ENCODE measurements around the gene PRSS8. TPM values are rescaled to one million over a fixed set of nuclear protein-coding genes. Genes with fewer than 3 reads are reported as not detected.

The PRSS8 gene
- total and polyA plus RNA-seq, 2 donors (not counting 3 experiments of a cell fraction or from before 2014, with no cell fraction given), result 0.12 TPM; not detected in 1

DNA sequence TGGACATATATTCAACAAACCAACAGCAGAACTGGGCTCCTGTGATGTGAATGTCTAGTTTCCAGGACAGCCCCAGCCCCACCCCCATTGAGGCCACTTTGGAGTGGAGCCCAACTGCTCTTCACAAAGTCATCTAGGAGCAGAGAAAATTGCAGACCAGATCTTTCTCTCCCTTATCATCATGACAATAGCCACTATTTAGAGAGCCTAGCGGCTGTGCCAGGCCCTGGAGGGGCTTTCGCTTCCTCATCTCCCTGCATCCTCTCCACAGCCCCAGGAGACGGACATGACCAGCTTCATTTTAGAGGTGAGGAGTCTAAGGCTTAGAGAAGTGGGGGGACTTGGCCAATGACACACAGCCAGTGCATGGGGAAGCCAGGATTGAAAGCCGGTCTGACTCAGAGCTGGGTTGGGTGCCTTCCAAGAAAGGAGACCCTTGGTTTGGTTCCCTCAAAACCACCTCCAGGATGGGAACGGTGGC is 1.4 kb downstream of the PRSS8 start:
- Histone ChIP-seq H3K79me2 (ENCODE audit: control insufficient read depth, insufficient read depth, low read length) (no peaks in the 10 kb centered on the region), H3K9me1 (replicated peaks; ENCODE audit: control insufficient read depth, extremely low read depth, insufficient read depth, low read length) (no peaks in the 10 kb centered on the region), H2AFZ (ENCODE audit: low read depth, low read length) (no peak overlapping the region), H3K9me3 (replicated peaks; ENCODE audit: control insufficient read depth, insufficient read depth, low read length) (no peaks in the 10 kb centered on the region), H3K27ac (ENCODE audit: insufficient read depth, low read depth, low read length) (no peak overlapping the region), H3K9ac (replicated peaks; ENCODE audit: extremely low read depth, insufficient read depth, low read length) (no peak overlapping the region), H3K27me3 (ENCODE audit: control insufficient read depth in 2 of 2, insufficient read depth in 2 of 2, low read length in 2 of 2) (no peaks in the 10 kb centered on the region), H3K36me3 (ENCODE audit: control insufficient read depth in 2 of 2, extremely low read depth in 1 of 2, insufficient read depth in 2 of 2, low read length in 2 of 2) (peaks cover 0 to 8% of the 10 kb centered on the region in 2 experiments), H3K4me2 (ENCODE audit: insufficient read depth, low read length) (no peak overlapping the region), H3K4me1 (ENCODE audit: control insufficient read depth, extremely low read depth, insufficient read depth, low read length) (peaks cover 4% of the 10 kb centered on the region), H4K20me1 (replicated peaks; ENCODE audit: control insufficient read depth, extremely low read depth, insufficient read depth, low read length) (no peaks in the 10 kb centered on the region), H3K4me3 (replicated peaks in 1 of 3; ENCODE audit: insufficient read depth in 1 of 3, low read depth in 1 of 3, low read length in 3 of 3) (no peak overlapping the region)
- FAIRE-seq (no peak), DNase-seq (ENCODE audit: low read depth, low spot score) (no peak)
- no TSS peak for BruUV-seq (replicated peaks)
- POLR2A ChIA-PET, result no interaction called here
- intact Hi-C loops (cut with micrococcal nuclease), result no loop called here
- CTCF ChIA-PET, result interaction anchor here (1.9 kb wide), 1 partner anchor 16 kb away, joined by 7 read pairs; the partner anchor contains the start of gene KAT8
- TF ChIP-seq FOS (IDR thresholded peaks at IDR 0.05; ENCODE audit: borderline replicate concordance, insufficient read depth, low read length), result no peak
- TF ChIP-seq GATA2 (IDR thresholded peaks at IDR 0.05; ENCODE audit: insufficient read depth, insufficient read length, low read depth, low read length), result no peak
- no peak for TF ChIP-seq JUN (IDR thresholded peaks at IDR 0.05; ENCODE audit: borderline replicate concordance, insufficient read depth, insufficient read length, low read depth)
- TF ChIP-seq POLR2AphosphoS5 (IDR thresholded peaks at IDR 0.05; ENCODE audit: insufficient read depth, low read depth, low read length), result no peak
- TF ChIP-seq EZH2 (IDR thresholded peaks at IDR 0.05; ENCODE audit: borderline replicate concordance, low read depth, low read length, severe bottlenecking), result no peak
- TF ChIP-seq POLR2A (IDR thresholded peaks at IDR 0.05; ENCODE audit: low read depth, low read length), result no peak
- TF ChIP-seq MYC (IDR thresholded peaks at IDR 0.05; ENCODE audit: low read depth, low read length), result no peak
- no peak for TF ChIP-seq CTCF (IDR thresholded peaks at IDR 0.05; ENCODE audit: extremely low read depth in 1 of 2, insufficient read depth in 1 of 2, low read depth in 1 of 2, low read length in 2 of 2)
- no peak for TF ChIP-seq MAX (IDR thresholded peaks at IDR 0.05; ENCODE audit: insufficient read depth, insufficient read length)
- dilution Hi-C loops (cut with MboI; ENCODE audit: extremely low pct_ligation_motif_present, low sequenced_read_pairs), result no loop called here

All from endothelial cell of umbilical vein (primary cell).